ENCODE data around the gene RNF130. TPM values are rescaled to one million over a fixed set of nuclear protein-coding genes. Genes with fewer than 3 reads are reported as not detected.

The RNF130 gene
- polyA plus RNA-seq, 1 donor = 69.9 TPM

DNA sequence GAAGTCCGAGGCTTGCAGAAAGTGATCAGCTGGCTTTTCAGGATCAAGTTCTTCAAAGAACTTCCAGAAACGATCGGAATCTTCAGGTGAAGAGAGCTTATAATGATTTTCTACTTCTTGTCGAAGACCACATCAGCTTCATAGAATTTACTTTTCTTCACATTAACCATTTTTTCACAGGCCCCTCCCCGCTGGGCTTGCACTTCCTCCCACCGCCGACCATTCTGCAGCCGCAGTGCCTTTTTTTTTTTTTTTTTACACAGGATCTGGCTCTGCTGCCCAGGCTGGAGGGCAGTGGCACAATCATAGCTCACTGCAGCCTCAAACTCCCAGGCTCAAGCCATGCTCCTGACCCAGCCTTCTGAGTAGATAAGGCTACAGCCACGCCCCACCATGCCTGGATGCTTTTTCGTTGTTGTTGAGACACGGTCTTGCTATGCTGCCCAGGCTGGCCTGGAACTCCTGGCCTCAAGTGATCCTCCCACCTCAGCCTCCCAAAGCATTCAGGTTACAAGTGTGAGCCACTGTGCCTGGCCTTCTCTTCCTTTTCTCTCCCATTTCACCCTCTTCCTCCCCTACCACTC, 15.3 kb upstream of the RNF130 start:
- DNase-seq = no peak

DNA sequence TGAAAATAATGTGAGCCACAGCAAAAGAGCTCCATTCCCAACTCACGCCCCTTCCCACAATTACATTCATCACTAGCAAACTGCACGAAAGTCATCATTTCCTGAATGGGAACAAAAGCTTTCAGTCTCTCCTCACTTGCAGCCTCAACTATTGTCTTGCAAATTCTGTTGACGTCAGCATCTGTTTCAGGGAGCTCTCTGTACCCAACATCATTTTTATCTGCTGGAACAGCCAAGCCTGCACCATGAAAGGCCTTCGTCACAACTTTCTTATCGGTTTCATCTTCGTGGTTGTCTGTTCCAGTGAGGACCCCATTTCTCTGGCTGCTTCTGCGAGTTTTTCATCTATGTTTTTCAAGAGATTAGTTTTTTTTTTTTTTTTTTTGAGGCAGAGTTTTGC, 14.3 kb upstream of the RNF130 start:
- no peak for DNase-seq

DNA sequence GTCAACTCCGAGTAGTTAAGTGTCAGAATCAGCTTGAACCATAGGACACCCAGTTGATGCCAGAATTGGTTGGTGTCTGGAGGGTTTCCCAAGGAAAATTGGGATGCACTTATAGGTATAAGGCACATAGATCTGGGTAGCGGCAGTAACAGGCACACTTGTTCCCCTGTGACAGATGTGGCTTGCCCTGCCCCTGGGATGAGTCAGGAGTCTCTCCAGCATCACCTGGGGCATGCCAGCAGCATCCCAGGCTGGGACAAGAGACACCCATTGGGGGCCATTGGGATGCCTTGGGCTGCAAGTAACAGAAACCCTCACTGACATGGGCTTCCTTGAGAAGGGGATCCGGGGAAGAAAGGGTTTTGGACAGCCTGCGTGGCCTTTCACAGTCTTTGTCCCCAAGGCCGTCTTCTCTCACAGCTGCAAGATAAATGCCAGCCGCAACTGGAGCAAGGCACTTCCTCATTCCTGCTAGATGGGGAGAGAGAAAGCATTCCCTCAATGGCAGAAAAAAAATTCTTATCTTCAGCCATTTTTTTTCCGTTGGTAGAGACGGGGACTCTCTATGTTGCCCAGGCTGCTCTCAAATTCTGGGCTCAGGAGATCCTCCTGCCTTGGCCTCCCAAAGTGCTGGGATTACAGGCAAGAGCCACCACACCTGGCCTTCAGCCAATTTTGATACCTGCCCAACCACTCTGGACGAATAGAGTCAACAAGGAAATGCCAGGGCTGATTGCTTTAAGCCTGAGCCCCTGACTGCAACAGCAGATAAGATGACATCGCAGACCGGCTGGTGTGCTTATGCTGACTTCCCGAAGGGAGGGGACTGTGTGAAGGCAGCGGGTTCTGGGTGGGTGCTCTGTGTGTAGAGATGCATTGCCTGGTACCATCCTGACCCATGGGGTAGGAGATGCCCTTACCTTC, 13.3 kb upstream of the RNF130 start:
- DNase-seq = no peak

DNA sequence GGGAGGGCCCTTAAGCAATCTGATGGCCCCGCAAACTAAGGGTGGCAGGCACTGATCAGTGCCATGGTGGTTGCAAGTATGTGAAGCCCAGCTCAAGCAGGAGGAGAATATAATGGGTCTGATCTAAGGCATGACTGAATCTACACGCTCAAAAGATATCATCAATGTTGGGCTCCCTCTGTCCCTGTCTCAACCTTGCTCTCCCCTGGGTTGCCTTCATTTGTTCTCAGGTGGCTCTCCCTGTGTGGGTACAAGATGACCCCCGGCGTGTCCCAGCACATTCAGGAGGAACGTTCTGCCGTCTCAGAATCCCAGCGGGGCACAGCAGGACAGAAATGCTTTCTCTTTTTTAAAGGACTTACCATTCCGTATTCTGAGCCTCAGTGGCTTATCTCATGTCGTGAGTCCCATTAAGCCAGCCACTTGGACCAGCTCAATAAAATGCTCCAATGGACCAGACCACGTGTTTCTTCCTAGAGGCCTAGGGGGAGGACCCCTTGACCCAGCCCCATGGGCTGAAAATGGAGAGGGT, 12.0 kb upstream of the RNF130 start:
- DNase-seq = no peak

DNA sequence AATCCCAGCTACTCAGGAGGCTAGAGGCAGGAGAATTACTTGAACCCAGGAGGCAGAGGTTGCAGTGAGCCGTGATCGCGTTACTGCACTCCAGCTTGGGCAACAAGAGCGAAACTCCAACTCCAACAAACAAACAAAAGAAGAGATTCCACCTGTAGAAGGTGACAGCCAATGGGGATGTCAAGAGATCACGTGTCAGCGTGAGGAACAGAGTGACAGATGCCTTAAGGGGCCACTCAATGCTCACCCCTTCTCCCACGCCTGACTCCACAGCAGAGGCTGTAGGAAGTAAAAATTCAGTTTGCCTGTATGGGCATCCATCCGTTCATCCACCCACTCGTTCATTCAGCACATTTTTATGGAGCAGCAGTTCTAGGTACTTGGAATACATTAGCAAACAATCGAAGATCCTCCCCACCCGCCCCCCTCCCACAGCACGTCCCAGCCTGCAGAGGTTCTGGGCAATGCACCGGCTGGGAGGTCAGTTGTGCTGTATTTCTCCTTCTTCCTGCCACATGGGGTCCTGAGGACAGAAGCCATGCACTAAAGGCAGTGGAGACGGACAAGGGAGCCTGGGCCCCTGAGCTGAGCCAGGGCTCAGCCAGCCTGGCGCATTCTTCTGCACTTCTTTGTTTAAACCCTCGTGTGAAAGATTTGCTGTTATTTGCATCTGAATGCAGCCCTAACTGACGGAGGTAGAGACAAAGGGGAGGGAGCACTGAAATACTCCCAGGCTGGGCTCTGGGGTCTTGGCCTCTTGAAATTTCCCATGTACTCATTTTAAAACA, 11.3 kb upstream of the RNF130 start:
- no peak for DNase-seq

DNA sequence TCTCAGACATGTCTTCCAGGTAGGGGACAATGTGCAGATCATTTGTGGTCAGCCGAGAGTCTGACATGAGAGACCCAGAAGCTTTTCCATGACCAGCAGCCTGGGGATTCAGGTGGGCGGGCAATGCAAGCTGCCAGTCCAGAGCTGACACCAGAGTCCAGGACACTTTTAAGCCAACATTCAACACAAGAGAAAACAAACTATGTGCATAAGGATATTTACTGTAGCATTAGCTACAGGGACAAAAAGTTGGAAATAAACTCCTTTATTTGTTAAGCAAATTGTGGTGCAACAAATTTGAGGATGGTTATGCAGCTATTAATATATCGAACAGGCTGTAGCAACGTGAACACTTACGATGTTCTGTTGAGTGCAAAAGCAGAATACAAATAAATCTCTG, 9.9 kb upstream of the RNF130 start:
- DNase-seq = no peak

DNA sequence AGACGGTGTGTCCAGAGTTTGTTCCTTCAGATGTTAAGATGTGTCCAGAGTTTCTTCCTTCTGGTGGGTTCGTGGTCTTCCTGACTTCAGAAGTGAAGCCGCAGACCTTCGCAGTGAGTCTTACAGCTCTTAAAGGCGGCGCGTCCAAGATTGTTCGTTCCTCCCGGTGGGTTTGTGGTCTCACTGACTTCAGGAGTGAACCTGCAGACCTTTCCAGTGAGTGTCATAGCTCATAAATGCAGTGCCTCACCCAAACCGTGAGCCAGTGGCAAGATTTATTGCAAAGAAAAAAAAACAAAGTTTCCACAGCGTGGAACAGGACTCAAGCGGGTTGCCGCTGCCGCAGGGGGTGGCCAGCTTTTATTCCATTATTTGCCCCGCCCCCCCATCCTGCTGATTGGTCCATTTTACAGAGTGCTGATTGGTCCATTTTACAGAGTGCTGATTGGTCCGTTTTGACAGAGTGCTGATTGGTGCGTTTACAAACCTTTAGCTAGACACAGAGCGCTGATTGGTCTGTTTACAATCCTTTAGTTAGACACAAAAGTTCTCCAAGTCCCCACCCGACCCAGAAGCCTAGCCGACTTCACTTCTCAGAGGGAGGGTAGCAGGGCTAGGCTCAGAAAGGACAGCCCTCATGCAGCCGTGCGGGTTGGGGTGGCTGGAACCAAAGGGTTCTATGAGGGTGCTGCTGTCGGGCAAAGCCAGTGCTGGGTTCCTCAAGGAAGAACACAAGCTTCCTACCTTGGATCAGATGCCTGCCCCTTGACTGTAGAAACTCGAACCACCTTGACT, 9.1 kb upstream of the RNF130 start:
- DNase-seq = no peak

DNA sequence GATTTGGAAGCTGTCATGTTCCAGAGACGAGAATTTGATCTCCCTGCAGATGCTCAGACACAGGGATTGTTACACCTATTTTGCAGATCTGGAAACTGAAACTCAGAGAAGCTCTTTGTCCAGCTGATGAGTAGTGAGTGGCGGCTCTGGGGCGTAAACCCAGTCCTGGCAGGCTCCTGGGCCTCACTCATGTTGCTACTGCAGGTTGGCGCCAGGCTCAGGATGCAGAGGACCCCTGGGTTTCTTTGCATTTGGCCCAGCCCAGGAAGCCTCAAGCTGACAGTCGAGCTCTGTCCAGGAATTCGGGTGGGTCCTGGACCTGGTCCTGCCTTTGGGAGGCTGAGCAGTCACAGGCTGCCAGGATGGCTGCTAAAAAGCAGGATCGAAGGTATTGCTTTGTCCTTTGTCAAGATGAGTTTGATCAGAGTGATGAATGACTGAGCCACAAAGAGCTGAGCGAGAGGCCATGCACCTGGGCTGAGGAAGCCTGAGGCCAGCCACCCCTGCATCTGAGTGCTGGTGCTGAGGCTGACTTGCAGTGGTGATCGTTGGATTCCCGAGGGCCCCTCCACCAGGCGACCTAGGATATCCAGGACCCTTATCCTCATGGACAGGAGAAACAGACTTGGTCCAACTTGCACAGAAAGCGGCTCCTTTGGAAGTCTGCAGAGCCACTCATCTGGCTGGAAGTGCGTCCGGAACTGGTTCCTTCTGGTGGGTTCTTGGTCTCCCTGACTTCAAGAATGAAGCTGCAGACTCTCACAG, 8.3 kb upstream of the RNF130 start:
- no peak for DNase-seq

DNA sequence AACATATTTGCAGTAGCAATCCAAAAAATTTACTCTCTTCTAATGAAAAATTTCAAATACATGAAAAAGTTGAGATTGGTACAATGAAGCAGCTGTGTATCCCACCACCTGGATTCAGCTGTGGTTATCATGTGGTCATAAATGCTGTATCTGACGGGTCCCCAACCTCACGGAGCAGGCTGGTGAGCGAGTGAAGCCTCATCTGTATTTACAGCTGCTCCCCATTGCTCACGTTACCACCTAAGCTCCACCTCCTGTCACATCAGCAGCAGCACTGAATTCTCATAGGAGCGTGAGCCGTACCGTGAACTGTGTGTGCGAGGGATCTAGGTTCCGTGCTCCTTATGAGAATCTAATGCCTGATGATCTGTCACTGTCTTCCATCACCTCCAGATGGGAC, 6.8 kb upstream of the RNF130 start:
- DNase-seq = no peak

DNA sequence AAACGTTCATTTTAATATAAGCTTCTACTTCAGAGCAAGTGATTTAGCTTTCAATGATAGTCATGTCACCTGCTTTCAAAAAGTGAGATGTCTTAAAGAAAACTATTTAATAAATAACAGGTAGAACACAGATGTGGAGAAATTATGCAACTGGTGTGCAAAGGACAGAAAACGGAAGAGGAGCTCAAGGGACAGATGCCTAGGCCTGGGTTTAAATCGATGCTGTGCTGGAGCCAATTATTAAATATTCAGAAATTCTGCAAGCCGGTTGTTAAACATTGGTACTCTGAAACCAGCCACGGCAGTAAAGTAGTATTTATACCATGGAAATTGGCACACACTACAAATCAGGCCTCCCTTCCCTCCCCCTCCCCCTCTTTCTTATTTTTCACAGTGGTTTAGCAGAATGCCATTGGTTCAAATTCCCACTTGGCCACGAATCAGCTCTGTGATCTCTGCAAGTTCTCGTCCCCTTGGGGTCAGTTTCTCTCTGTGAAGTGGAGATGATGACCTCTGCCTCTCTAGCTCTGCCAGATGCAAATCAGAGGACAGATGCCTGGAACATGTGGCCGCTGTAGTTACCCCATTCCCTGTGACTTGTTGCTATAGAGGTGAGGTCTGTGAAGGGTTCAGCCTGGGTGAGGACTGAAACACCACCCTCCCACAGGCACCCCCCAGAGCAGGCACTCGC, 6.2 kb upstream of the RNF130 start:
- DNase-seq = no peak

DNA sequence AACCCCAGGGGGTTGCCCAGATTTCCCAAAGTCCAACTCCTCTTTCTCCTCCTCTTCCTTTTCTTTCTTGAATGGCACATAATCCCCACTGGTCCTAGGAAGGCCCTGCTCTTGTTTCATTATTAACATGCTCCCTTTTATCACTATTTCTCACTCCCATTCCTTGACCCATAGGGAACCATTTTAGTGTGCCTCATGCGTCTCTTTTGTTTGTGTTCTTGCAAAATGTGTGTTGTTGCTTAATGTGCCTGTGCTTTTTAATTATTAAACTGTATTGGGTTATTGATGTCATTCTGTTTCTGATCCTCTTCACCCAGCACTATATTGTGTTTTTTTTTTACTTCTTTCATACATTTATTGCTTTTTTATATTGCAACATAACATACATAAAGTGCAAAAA, 4.1 kb upstream of the RNF130 start:
- DNase-seq = no peak

DNA sequence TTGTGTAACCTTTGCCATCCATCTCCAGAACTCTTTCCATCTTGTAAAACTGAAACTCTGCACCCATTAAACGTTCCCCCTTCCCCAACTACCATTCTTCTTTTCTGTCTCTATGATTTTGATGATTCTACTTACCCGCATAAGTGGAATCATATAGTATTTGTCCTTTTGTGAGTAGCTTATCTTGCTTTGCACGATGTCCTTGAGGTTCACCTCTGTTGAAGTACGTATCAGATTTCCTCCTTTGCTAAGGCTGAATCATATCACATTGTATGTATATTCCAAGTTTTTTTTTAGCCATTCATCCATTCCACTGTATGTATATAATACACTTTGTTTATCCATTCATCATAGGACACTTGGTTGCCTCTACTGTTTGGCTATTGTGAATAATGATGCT, 2.9 kb upstream of the RNF130 start:
- no peak for DNase-seq

DNA sequence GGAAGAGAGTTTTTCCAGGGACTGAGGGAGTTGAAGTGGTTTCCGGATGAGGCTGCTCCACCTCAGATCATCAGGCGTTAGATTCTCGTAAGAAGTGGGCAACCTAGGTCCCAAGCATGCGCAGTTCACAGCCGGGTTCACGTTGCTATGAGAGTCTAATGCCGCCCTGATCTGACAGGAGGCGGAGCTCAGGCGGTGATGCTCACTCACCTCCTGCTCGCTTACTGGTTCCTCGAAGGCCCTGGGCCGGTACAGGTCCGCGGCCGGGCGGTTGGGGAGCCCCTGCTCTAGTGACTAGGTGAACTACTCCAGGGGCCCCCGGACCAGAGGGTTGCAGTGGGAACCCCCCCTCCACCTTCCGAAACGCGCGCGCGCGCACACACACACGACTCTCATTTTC, 997 bp upstream of the RNF130 start:
- DNase-seq = no peak

DNA sequence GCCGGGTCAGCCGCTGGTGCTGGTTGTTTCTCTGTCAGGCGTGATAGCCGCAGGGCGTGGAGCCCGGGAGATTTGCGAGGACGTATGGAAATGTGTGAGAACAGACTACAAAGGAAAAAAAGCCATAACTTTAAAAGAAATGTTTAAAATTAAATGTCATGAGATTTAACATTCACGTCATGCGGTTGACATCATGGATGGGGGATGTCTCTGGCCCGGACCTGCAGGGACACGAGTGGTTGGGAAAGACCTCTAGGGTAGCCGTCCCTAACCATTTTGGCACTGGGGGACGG, 643 bp upstream of the RNF130 start:
- no peak for DNase-seq

DNA sequence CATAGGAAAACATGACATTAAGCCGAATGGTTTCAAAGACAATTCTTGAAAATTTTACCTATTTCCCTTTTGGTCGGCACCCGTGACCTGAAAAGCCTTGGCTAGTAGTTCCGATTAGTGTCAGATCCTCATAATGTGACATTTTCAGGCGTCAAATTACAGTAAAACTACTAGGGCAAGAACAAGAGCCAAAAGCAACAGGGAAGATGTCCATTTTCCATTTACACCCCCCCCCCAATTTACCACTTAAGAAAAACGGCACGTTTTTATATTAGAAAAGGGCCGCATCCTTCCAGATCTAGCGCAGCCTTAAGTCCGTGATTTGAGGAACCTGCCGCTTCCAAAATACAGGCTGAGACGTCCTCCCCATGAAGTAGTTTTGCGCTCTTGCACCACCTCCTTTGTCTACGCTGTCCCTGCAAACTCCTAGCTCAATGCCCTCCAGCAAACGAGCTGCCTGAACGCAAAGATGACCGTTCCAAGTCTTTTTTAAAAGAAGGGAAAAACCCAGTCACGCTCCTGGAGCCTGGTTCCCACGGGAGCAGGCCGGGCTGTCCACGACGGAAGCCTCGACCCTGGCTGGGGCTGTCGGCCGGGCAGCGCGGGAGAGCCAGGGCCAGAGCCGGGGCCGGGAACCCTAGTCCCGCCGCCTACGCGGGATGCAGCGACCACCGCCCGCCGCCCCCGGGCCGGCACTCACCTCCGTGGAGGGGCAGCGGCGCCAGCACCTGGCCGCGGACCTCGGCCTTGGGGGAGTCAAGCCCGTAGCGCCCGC, 616 bp downstream of the RNF130 start:
- DNase-seq = peak; percentile 49

DNA sequence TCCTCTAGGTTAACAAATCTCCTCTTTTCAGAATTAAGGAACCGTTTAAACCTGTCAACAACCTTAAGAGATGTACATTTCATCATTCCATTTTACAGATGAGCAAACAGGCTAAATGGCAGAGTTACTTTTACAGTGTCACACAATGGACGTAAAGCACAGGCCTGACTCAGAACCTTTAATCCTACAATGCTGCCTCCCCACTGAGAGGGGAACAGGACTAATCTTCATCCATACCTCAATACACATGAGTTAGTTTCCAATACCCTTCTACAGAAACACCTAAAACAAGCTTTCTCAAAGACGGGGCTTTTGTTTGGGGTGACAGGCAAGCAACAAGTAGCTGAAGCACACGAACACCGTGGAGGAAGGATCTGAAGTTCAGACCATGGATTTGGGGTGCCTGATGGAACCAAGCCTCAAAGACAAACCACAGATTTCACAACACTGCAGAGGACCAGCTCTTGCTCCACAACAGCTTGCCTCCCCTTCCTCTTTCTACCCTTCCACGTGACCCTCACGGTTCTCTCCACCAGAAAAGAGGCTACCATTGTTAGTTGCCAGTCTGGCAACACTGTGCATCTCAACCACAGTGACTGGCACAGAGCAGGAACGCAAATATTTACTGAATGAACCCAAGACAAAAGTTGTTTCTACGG, 1.8 kb downstream of the RNF130 start:
- no peak for DNase-seq

DNA sequence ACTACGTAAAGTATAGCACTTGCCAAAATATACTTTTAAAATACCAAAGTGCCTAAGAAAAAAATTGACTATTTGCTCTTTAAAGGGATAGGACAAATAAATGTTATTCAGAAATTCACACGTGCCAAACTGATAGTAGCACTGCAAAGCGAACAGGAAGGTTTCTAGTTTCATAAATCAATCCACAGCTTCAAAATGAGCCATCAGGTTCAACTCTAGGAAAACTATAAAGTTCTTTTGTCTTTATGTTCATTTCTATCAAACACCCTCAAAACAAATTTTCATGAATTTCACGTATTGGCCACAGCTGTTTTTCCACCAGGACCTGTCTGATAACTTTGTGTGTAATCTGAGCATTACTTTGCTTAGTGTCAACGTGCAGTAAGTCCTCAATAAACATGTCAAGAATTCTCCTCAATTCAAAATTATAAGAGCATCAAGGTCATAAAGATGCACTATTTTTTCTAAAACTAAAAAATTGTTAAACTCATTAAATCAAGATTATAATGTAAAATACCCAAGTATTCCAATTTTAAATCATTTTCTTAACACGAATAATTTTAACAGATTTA, 3.0 kb downstream of the RNF130 start:
- DNase-seq = no peak

DNA sequence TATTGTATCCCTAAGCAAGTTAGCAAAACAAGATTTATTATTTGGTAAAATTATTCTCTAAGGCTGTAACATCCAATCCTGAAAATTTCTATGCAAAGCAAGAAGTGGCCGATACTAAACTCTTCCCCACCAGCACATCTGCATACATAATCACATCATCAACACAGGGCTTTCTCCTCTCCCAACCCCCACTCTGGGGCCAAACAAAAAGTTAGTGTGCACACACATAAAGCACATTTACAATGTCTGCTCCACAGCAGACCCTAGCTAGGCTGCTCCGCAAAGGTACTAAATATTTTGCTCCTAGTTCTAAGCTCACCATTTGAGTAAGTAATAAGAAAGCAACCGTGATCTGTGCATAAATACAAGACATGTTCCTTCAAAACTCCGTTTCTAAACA, 3.6 kb downstream of the RNF130 start:
- no peak for DNase-seq

DNA sequence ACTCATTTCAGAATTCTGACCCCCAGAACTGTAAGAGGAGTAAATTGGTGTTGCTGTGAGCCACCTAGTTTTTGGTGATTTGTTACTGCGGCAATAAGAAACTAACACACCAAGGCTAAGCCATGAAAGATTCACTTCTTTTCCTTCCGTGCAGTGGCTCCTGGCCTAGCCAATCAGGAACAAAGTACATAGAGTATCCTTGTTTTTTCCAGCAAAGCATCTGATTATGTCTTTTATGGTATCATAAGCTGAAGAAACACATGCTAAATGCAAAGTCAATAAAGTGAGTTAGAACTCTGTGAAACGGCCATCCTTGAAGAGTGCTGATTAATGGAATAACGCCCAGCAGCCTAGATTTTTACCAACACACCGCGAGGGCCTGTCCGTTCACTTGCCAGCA, 11.4 kb downstream of the RNF130 start:
- DNase-seq = no peak
